Tibial nerve (tissue), 4 donors: ENCODE results near the gene PAK4.

Experiments used
- CTCF ChIP-seq, 5 experiments: fragments of 200-600 bp in 3 of 5; fragments of 450-650 bp in 2 of 5; sonication (generic) in 3 of 5; IDR thresholded peaks; one replicate each; pipeline ENCODE4 v1.5.1; 2016 to 2019; ENCODE audit warnings: antibody characterized with exemption in 5 of 5, mild to moderate bottlenecking in 3 of 5, moderate library complexity in 2 of 5
- EP300 ChIP-seq, 2 donors: sonication (generic); formaldehyde crosslinking; IDR thresholded peaks; one replicate each; pipeline ENCODE4 v1.6.1; 2017; ENCODE audit warnings: antibody characterized with exemption in 2 of 2, mild to moderate bottlenecking in 1 of 2

- TF ChIP-seq CTCF (IDR thresholded peaks at IDR 0.05) (no peak), EP300 (IDR thresholded peaks at IDR 0.05) (no peak)
These were observed 10.1 kb downstream of the PAK4 start for GRCh38 chr19:39135701-39136100.
